ENCODE data around the gene SPECC1L. TPM values are rescaled to one million over a fixed set of nuclear protein-coding genes. Genes with fewer than 3 reads are reported as not detected.

The SPECC1L gene
- total and polyA plus RNA-seq, 2 of the 8 experiments (the other 6 are each of a cell fraction or from before 2014, with no cell fraction given) = 15.7 to 61.6 TPM

DNA sequence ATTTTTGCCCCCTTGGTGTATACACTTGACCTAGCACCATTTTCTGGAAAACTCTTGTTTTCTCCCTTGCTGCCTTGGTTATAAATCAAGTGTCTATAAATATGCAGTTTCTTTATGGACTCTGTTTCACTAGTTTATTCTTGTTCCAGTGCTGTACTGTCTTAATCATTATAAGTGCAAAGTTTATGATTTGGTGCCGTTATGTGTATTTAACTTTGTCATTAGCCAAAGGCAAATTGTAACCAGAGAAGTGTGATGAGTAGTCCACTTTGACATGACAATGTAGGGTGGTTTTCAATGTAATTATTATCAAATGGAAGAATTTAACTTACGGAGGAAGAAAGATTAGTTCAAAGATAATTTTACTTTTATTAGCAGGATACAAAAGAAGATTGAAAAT is 40.3 kb downstream of the SPECC1L start:
- WGBS, 2 experiments (ENCODE audit: extremely low coverage in 1 of 2, insufficient coverage in 1 of 2, insufficient read length in 1 of 2, insufficient replicate concordance in 2 of 2, low coverage in 1 of 2, low lambda C conversion rate in 2 of 2, missing lambda C conversion rate in 1 of 2) = 93% methylated on average over 2 of the region's 2 CpGs; no CpG with 5 or more reads in 1 of the 2 experiments
- no peak for FAIRE-seq
- H3K79me2 ChIP-seq (ENCODE audit: control insufficient read depth in 1 of 2, insufficient read depth in 2 of 2, low read length in 2 of 2) = peaks cover 0 to 40% of the 10 kb centered on the region in 2 experiments; a peak in 3 of 4 replicates
- TF ChIP-seq CTBP2 (IDR thresholded peaks at IDR 0.05; ENCODE audit: borderline replicate concordance, insufficient read depth, insufficient read length, low read length) (no peak), USF2 (IDR thresholded peaks at IDR 0.05; ENCODE audit: low read length) (no peak), ASH2L (IDR thresholded peaks at IDR 0.05; ENCODE audit: low read length) (no peak), SRF (IDR thresholded peaks at IDR 0.05; ENCODE audit: low read depth, low read length) (no peak), HDAC2 (IDR thresholded peaks at IDR 0.05; ENCODE audit: borderline replicate concordance in 1 of 2, low read depth in 2 of 2, low read length in 2 of 2) (no peak), SUZ12 (IDR thresholded peaks at IDR 0.05; ENCODE audit: low read length) (no peak), CEBPB (IDR thresholded peaks at IDR 0.05; ENCODE audit: low read depth, low read length) (no peak), NANOG (IDR thresholded peaks at IDR 0.05; ENCODE audit: insufficient read depth, low read depth, low read length, poor library complexity, severe bottlenecking) (no peak), POU5F1 (IDR thresholded peaks at IDR 0.05; ENCODE audit: low read depth, low read length) (no peak), CHD2 (IDR thresholded peaks at IDR 0.05; ENCODE audit: low read length) (no peak), TCF12 (IDR thresholded peaks at IDR 0.05; ENCODE audit: low read depth, low read length) (no peak)

More for the DNA sequence above, 40.3 kb downstream of the SPECC1L start:
- Histone ChIP-seq H3K56ac (replicated peaks; ENCODE audit: insufficient read length, low read depth, low read length) (no peak overlapping the region), H4K91ac (replicated peaks; ENCODE audit: insufficient read length, low read length) (no peak overlapping the region), H2BK120ac (replicated peaks; ENCODE audit: low read depth, low read length) (no peak overlapping the region), H3K36me3 (ENCODE audit: control insufficient read depth in 2 of 4, insufficient read depth in 4 of 4, low read length in 3 of 4) (peaks cover 9 to 32% (median 22%) of the 10 kb centered on the region in 4 experiments; a peak in 7 of 8 replicates), H3K4me3 (ENCODE audit: extremely low read depth in 1 of 4, insufficient read depth in 2 of 4, low read depth in 3 of 4, low read length in 4 of 4) (no peak overlapping the region), H3K4me2 (ENCODE audit: insufficient read depth in 1 of 2, low read depth in 2 of 2, low read length in 2 of 2) (no peak overlapping the region), H3K9ac (replicated peaks in 1 of 4; ENCODE audit: extremely low read depth in 1 of 4, low read depth in 3 of 4, low read length in 3 of 4) (no peak overlapping the region), H2BK20ac (ENCODE audit: low read length) (no peak overlapping the region), H4K5ac (ENCODE audit: insufficient read length, low read depth, low read length) (no peak overlapping the region), H2BK12ac (ENCODE audit: low read depth, low read length) (no peak overlapping the region), H2BK5ac (ENCODE audit: low read depth, low read length) (no peak overlapping the region), H3K14ac (ENCODE audit: insufficient read length) (no peak overlapping the region), H2BK15ac (ENCODE audit: low read length) (no peak overlapping the region), H4K8ac (ENCODE audit: extremely low read depth, insufficient read depth, low read length) (no peak overlapping the region), H3K18ac (ENCODE audit: extremely low read depth, low read length) (no peak overlapping the region), H3K23me2 (ENCODE audit: low read depth, low read length) (no peaks in the 10 kb centered on the region), H3K4me1 (replicated peaks in 1 of 4; ENCODE audit: control insufficient read depth in 3 of 4, insufficient read depth in 4 of 4, low read length in 3 of 4) (no peaks in the 10 kb centered on the region), H3K27me3 (replicated peaks in 1 of 4; ENCODE audit: control insufficient read depth in 3 of 4, extremely low read depth in 1 of 4, insufficient read depth in 3 of 4, low read length in 3 of 4) (no peaks in the 10 kb centered on the region), H3K27ac (ENCODE audit: low read depth, low read length) (no peak overlapping the region), H3K9me3 (ENCODE audit: insufficient read depth in 2 of 2, low read depth in 1 of 2, low read length in 1 of 2) (peaks cover 5 to 6% of the 10 kb centered on the region in 2 experiments; a peak in 3 of 4 replicates), H4K20me1 (replicated peaks in 1 of 2; ENCODE audit: control insufficient read depth in 1 of 2, insufficient read depth in 2 of 2, low read length in 2 of 2) (peaks cover 1 to 2% of the 10 kb centered on the region in 2 experiments), H2AK5ac (ENCODE audit: low read depth, low read length) (no peak overlapping the region), H3K79me1 (ENCODE audit: low read depth, low read length) (no peaks in the 10 kb centered on the region), H3K4ac (replicated peaks; ENCODE audit: insufficient read length, low read depth, low read length) (no peak overlapping the region), H2AFZ (ENCODE audit: low read length) (no peak overlapping the region), H3K23ac (ENCODE audit: insufficient read length) (no peak overlapping the region)
- ChIA-PET POLR2A (ENCODE audit: partially characterized antibody) (interaction anchor here (1.2 kb wide), 1 partner anchor 10 kb away, joined by 3 read pairs; no protein-coding TSS in a partner anchor), CTCF (ENCODE audit: partially characterized antibody) (interaction anchor here (0.6 kb wide), 1 partner anchor 12 kb away, joined by 3 read pairs; no protein-coding TSS in a partner anchor)
- DNase-seq (ENCODE audit: low read depth in 1 of 2, low spot score in 2 of 2) = no peak
